SU-DHL-6 (cell line): ENCODE measurements around the gene DIS3L2.

Experiments
- H2AFZ ChIP-seq: fragments of 200-600 bp; sonication (generic); 2 replicates; pipeline ENCODE4 v1.6.1; 2014; ENCODE audit warnings: low read depth, mild to moderate bottlenecking, moderate library complexity, mixed read lengths, antibody characterized with exemption, low read length; ENCODE audit not compliant: severe bottlenecking
- H3F3A ChIP-seq: fragments of 200-600 bp; shearing (Covaris generic); 2 replicates; pipeline ENCODE4 v1.6.0; 2016; ENCODE audit warnings: antibody characterized with exemption, mild to moderate bottlenecking; ENCODE audit not compliant: insufficient read depth
- H3K27ac ChIP-seq: fragments of 200-600 bp; sonication (generic); 2 replicates; pipeline ENCODE4 v1.5.1; 2016; ENCODE audit warnings: low read depth, mild to moderate bottlenecking, low read length, moderate library complexity, mixed read lengths
- H3K27me3 ChIP-seq: fragments of 200-600 bp; sonication (generic), shearing (Covaris generic); 2 replicates; pipeline ENCODE4 v1.6.0; 2014; ENCODE audit warnings: mild to moderate bottlenecking, low read length
- H3K36me3 ChIP-seq: fragments of 200-600 bp; sonication (generic); 2 replicates; pipeline ENCODE4 v1.6.1; 2014; ENCODE audit warnings: mild to moderate bottlenecking, low read length, mixed read lengths
- H3K4me2 ChIP-seq: fragments of 300-600, 200-600 bp; shearing (Covaris generic), sonication (generic); 2 replicates; pipeline ENCODE4 v1.6.0; 2014; ENCODE audit warnings: low read length, low read depth, mild to moderate bottlenecking; ENCODE audit not compliant: poor library complexity, severe bottlenecking
- H3K4me3 ChIP-seq: fragments of 200-600 bp; sonication (generic); 2 replicates; pipeline ENCODE4 v1.5.1; 2014; ENCODE audit warnings: antibody characterized with exemption, low read length, mild to moderate bottlenecking, mixed read lengths; ENCODE audit not compliant: insufficient read depth, poor library complexity, severe bottlenecking
- H3K79me2 ChIP-seq: fragments of 200-600 bp; sonication (generic); 2 replicates; pipeline ENCODE4 v1.6.1; 2014; ENCODE audit warnings: mild to moderate bottlenecking, low read length, moderate library complexity; ENCODE audit not compliant: insufficient read depth
- H3K9ac ChIP-seq: fragments of 200-600 bp; sonication (generic); 2 replicates; pipeline ENCODE4 v1.7.0; 2014; ENCODE audit warnings: mild to moderate bottlenecking, low read length
- H3K9me2 ChIP-seq: fragments of 200-600 bp; sonication (generic); replicated peaks from 2 replicates; pipeline ENCODE4 v1.6.1; 2014; ENCODE audit warnings: low read length; ENCODE audit not compliant: insufficient read depth
- H3K9me3 ChIP-seq: fragments of 200-600 bp; sonication (generic); 2 replicates; pipeline ENCODE4 v1.6.1; 2014; ENCODE audit warnings: low read length, mixed read lengths; ENCODE audit not compliant: insufficient read depth
- H4K20me1 ChIP-seq: fragments of 200-600 bp; sonication (generic); 2 replicates; pipeline ENCODE4 v1.6.1; 2014; ENCODE audit warnings: low read depth, mild to moderate bottlenecking, antibody characterized with exemption, low read length, moderate library complexity, mixed read lengths
- EZH2phosphoT487 ChIP-seq: fragments of 200-600 bp; sonication (generic), shearing (Covaris generic); conservative IDR thresholded peaks from 2 replicates; pipeline ENCODE4 v1.6.1; 2018; ENCODE audit warnings: mild to moderate bottlenecking, antibody characterized with exemption, low read length, moderate library complexity, mixed read lengths
- TF ChIP-seq, protein P1 (sequence below): fragments of 200-600 bp; sonication (generic); IDR thresholded peaks from one replicate; pipeline ENCODE4 v1.5.1; 2017; ENCODE audit warnings: antibody characterized with exemption, mild to moderate bottlenecking, low read length, moderate library complexity; ENCODE audit not compliant: insufficient read depth, poor library complexity, severe bottlenecking

DIS3L2 gene

DNA sequence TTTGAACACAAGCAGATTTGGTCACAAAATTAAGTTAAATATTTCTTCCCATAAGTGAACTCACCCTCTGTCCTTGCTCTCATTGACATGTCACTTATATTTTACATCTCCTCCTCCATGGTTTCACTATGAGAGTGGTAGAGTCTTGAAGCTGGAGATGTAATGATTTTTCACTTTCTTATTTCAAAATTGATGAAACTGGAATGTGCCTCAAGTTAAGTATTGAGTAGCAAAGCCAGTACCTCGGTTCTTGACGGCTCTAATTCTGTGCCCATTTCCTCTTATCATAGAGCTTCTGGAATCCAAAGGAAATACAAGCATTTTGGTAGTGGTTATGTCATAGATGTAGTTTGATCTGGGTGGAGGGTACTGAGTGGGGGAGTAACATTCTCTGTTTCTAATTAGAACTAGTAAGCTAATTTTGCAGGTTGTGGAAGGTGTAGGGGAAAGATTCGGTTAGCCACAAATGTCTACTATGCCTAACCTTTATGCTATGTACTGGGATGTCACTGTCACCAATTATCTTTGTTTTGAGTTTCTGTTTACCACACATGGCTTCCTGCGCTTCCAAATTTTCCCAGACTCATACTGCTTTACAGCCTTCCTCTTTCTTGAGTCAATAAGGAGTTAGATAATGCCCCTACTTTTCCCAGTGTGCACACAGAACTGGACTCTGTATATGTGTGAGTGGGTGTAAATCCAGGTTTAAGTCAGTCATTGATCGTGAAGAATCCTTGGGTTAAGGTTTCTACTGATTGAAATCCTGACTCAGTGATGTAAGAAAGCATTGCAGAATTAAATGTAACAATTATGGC lies 96.8 kb downstream of the DIS3L2 start:
- no peaks in the 10 kb centered on the region for H3F3A ChIP-seq
- no peaks in the 10 kb centered on the region; the same call in 1 of the 2 replicates for H3K79me2 ChIP-seq
- TF ChIP-seq EZH2phosphoT487 = no peak
- TF ChIP-seq, protein P1, sequence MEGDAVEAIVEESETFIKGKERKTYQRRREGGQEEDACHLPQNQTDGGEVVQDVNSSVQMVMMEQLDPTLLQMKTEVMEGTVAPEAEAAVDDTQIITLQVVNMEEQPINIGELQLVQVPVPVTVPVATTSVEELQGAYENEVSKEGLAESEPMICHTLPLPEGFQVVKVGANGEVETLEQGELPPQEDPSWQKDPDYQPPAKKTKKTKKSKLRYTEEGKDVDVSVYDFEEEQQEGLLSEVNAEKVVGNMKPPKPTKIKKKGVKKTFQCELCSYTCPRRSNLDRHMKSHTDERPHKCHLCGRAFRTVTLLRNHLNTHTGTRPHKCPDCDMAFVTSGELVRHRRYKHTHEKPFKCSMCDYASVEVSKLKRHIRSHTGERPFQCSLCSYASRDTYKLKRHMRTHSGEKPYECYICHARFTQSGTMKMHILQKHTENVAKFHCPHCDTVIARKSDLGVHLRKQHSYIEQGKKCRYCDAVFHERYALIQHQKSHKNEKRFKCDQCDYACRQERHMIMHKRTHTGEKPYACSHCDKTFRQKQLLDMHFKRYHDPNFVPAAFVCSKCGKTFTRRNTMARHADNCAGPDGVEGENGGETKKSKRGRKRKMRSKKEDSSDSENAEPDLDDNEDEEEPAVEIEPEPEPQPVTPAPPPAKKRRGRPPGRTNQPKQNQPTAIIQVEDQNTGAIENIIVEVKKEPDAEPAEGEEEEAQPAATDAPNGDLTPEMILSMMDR = no peak
- no peak overlapping the region for H3K9ac ChIP-seq
- no peak overlapping the region for H3K27ac ChIP-seq
- H4K20me1 ChIP-seq = no peaks in the 10 kb centered on the region
- H2AFZ ChIP-seq = no peak overlapping the region
- no peaks in the 10 kb centered on the region for H3K36me3 ChIP-seq
- H3K9me2 ChIP-seq = no peaks in the 10 kb centered on the region
- no peak overlapping the region for H3K4me2 ChIP-seq
- H3K27me3 ChIP-seq = no peaks in the 10 kb centered on the region
- no peaks in the 10 kb centered on the region for H3K9me3 ChIP-seq
- H3K4me3 ChIP-seq = no peak overlapping the region

DNA sequence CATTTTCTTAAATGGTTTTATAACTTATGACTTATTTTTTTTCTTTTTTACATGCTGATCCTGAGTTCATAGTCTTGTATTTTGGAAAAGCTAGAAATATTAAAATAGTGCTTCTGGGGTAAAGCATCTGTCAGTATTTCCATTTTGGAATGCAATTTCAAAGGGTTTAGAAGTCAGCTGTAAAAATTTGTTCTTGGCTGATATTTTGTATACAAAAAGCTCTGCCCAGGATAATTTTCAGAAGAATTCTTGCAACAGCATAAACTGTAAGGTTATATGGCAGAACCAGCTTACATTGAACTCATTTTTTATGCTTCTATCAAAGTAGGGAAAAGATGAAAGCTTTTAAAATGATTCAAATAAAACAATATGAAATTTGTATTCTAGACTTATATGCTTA lies 97.4 kb downstream of the DIS3L2 start:
- Histone ChIP-seq H3F3A (no peaks in the 10 kb centered on the region), H3K9me3 (no peaks in the 10 kb centered on the region), H3K4me3 (no peak overlapping the region), H3K27me3 (no peaks in the 10 kb centered on the region), H3K9me2 (no peaks in the 10 kb centered on the region), H4K20me1 (no peaks in the 10 kb centered on the region), H3K9ac (no peak overlapping the region), H3K36me3 (no peaks in the 10 kb centered on the region), H3K4me2 (no peak overlapping the region), H2AFZ (no peak overlapping the region), H3K79me2 (no peaks in the 10 kb centered on the region; the same call in 1 of the 2 replicates), H3K27ac (no peak overlapping the region)
- TF ChIP-seq, protein P1 = no peak
- no peak for TF ChIP-seq EZH2phosphoT487

DNA sequence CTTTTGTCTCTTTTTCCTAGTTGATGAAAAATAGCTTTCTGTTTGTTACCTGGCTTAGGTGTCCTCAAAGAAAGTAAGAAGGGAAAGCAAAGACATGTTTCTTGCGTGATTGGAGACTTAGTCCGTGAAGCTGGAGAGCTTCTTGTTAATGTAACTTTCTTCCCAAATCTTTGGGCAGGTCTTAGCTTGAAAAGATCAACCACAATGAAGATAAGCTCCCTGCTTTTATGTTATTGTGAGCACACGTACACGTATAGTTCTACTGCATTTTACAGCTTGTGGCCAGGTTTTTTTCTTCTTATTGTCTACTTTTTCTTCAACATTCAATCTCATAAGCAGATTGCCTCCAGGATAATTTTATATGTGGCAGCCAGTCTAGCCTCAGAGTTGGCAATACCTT lies 99.8 kb downstream of the DIS3L2 start:
- Histone ChIP-seq H3K27me3 (no peaks in the 10 kb centered on the region), H3K4me2 (no peak overlapping the region), H4K20me1 (peaks cover 10% of the 10 kb centered on the region), H3K9me3 (no peaks in the 10 kb centered on the region), H3K27ac (no peak overlapping the region), H2AFZ (no peak overlapping the region), H3K36me3 (no peaks in the 10 kb centered on the region), H3K79me2 (peaks cover 3% of the 10 kb centered on the region), H3K9me2 (no peaks in the 10 kb centered on the region), H3K9ac (no peak overlapping the region), H3K4me3 (no peak overlapping the region), H3F3A (no peaks in the 10 kb centered on the region)
- TF ChIP-seq, protein P1 = no peak
- no peak for TF ChIP-seq EZH2phosphoT487
